NOMO-1 (cell line): Measurements from ENCODE around the gene ERICH4.

ENCODE experiments used
- DNase-seq, 2 experiments: peaks; one replicate each; lab custom pipeline; 2025; ENCODE audit not compliant: unreplicated experiment in 2 of 2; lab: John Stamatoyannopoulos, UW

Gene ERICH4

DNA sequence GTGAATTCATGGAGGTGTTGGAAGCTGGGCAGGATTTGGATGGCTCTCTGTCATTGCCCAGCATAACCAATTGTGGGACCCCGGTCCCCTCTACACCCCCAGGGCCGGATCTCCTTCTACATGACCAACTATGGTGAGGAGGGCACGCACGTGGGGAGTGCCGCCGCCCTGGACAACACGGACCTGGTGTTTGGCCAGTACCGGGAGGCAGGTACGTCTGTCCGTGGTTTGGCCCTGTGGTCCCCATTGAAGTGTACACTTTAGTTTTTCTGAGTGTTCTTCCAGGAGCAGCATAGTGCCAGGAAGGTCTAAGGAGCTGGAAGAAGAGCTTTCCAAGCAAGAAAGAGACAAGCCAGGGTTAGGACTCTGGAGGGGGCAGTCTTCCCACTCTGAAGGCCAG, 29.0 kb upstream of the ERICH4 start:
- no peak for DNase-seq

DNA sequence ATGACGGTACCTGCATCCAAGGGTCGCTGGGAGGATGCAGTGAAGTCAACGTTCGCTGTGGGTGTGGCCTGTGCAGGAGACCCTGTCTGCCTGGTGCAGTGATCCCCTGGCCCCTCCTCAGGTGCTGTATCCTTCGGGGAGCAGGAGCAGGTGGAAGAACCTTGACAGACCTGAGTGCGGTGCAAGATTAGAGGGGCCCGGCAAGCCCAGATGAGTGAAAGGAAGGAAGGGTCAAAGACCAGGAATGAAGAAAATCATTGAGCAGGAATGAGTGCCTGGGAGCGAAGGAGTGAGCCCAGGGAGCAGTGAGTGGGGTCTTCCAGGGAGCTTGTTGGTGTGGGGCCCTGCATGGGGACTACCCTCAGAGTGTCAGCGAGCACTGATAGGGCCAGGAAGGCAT, 28.5 kb upstream of the ERICH4 start:
- DNase-seq: no peak

DNA sequence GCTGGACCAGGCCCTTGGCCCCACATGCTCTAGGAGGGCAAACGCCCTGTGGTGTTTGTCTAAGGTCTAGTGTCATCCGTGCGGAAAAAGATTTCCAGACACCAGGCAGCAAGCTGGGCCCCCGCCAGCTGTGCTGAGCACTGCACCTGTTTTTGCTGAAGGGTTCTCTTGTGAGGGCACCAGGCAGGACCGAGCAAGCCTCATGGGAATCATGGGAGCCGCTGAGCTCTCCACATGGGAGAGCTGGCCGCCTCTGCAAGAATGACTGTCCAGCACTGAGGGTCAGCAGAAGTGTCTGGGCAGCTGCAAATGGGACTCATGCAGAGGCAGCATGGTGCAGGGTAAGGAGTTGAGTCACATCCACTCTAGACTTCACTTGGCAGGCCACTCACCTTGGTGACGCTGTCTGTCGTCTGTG, 27.8 kb upstream of the ERICH4 start:
- DNase-seq: no peak

DNA sequence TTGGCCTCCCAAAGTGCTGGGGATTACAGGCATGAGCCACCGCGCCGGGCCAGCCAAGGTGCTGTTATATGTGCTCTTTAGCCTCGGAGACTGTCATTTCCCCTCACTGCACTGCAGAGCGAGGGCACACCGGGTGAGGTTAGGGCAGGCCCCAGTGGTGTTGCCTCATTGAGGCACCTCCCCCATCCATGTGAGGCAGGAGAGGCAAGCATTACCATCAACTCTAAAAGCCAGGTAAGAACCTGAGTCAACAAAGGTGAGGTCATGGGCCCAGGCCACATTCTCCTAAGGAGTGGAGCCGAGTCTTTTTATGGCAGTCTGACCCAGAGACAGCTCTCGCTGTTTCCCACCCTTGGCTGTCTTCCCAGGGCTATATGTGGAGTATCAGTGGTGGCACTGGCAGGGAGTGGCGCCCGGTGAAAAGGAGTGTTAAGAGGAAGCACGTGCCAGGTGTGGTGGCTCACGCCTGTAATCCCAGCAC, 26.7 kb upstream of the ERICH4 start:
- peak; percentile 26 to 37 for DNase-seq

DNA sequence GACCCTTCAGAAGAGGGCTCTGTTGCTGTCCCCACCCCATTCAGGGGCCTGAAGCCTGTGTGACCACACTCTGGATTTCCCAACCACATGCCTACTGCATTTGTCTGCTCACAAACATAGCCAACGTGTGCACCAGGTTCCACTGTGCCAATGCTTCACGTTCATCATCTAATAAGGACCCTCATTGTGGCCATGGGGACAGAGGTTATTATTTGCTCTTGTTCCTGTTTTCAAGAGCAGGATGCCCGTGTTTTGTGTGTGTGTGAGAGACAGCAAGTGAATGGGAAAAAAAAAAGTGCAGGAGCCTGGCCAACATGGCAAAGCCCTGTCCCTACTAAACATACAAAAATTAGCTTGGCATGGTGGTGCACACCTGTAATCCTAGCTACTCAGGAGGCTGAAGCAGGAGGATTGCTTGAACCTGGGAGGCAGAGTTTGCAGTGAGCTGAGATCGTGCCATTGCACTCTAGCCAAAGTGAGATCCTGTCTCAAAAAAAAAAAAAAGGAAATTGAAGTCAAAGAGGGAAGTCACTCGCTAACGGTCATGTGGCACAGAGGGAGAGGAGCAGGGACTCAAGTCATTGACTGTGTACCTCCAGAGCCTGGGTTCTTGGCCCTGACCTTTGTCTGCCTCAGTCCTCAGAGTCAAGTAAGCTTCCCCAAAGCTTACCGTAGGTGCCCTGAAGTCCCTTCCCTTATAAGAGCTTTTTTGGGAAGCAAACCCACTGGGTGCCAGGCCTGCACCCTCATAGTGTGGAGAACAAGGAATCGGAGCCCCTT, 22.7 kb upstream of the ERICH4 start:
- DNase-seq: peak; percentile 65 to 80

DNA sequence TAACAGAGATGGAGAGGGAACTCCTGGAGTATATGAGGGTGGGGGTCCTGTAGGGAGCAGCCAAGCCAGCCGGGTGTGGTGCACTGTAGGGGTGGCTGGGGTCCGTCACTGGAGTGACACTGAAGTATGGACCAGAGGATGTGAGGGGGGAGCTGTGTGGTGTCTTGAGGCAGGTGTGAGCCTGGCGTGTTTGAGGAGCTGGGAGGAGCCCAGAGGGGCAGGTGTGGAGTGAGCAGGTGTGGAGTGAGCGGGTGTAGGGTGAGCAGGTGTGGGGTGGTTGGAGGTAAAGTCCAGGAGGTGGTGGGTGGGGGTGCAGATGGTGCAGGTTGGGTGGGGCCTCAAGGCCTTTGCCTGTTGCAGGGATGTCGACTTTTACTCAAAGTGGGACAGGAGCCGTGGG, 21.6 kb upstream of the ERICH4 start:
- no peak for DNase-seq

DNA sequence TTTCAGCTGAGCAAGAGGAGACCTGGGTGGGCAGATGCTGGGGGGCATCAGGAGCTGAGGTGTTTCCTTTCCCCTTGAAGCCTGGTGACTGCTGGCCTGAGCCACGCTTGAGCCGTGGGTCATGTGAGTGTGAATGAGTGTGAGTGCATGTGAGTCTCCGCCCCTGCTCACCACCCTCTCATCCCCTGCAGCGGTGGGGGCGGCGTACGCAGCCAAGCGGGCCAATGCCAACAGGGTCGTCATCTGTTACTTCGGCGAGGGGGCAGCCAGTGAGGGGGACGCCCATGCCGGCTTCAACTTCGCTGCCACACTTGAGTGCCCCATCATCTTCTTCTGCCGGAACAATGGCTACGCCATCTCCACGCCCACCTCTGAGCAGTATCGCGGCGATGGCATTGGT, 21.0 kb upstream of the ERICH4 start:
- no peak for DNase-seq

DNA sequence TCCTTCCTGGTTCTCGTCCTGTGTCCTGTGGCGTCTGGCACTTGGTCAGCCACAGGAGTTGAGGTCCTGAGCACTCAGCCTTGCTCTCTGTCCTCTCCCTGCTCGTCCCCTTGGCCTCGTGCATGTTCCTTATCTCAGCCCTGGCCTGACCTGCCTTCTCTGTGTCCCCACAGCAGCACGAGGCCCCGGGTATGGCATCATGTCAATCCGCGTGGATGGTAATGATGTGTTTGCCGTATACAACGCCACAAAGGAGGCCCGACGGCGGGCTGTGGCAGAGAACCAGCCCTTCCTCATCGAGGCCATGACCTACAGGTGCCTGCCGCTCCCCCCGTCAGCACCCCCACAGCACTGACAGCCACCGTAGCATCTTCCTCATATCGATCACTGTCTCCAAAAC, 20.5 kb upstream of the ERICH4 start:
- DNase-seq: no peak

DNA sequence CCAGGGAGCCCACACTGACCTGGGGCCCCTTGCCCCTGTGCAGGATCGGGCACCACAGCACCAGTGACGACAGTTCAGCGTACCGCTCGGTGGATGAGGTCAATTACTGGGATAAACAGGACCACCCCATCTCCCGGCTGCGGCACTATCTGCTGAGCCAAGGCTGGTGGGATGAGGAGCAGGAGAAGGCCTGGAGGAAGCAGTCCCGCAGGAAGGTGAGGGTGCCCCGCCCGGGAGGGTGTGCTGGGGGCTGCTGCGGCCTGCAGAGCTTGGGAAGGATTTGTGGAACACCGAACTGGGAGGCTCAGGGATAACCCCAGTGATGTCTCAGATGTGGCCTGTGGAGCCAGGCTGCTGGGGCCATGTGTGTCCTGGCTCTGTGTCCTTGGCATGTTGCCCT, 20.0 kb upstream of the ERICH4 start:
- no peak for DNase-seq

DNA sequence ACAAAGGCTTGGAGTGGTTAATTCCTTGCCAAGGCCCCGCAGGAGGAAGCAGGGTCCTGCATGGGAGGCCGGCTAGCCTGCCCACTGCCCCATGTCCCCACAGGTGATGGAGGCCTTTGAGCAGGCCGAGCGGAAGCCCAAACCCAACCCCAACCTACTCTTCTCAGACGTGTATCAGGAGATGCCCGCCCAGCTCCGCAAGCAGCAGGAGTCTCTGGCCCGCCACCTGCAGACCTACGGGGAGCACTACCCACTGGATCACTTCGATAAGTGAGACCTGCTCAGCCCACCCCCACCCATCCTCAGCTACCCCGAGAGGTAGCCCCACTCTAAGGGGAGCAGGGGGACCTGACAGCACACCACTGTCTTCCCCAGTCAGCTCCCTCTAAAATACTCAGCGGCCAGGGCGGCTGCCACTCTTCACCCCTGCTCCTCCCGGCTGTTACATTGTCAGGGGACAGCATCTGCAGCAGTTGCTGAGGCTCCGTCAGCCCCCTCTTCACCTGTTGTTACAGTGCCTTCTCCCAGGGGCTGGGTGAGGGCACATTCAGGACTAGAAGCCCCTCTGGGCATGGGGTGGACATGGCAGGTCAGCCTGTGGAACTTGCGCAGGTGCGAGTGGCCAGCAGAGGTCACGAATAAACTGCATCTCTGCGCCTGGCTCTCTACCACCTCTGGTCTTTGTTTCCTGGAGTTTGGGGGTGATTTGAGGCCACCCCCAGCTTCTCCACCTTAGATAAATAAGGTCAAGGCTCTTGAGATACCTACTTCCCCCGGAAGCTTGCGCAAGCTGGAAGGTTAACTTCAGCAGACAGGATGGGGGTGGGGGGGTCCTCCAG, 18.4 kb upstream of the ERICH4 start:
- peak; percentile 66 to 70 for DNase-seq

DNA sequence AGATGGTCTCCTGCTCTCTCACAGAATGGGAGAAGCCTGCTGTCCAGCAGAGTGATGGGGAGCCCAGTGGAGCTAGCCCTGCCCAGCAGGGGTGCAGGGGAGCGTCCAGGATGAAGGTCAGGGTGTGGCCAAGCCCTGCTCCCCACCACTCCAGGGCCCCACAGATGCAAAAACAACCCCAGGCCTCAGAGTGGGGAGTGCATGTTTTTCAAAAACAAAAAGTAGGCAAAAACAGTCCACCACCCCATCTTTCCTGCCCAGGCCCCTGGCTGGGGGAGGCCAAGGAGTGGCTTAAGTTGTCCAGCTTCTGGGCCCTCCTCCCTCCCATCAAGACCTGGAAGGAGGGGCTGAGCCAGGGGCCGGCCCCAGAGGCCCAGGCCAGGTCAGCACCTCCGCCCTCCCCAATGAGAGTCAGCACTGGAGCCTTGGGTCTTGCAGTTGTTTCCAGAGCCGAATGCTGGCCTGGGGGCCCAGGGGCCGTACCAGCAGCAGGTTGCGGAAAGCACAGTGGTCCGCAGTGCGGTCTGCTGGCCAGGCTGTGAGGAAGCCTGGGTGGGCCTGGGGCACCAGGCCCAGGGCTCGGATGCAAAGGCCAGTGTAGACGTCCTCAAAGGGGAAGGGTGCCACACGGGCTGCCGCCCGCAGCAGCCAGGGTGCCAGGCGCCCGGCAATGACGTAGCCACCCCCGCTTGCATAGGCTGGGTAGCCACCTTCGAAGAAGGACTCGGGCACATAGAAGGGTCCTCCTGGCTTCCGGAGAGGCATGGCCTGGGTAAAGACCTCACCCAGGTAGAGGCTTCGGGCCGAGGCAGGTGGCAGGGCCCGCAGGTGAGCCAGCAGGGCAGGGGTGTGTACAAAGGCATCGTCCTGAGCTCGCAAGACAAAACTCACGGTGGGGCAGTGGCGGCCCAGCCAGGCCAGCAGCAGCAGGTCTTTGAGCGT, 17.5 kb upstream of the ERICH4 start:
- no peak for DNase-seq

DNA sequence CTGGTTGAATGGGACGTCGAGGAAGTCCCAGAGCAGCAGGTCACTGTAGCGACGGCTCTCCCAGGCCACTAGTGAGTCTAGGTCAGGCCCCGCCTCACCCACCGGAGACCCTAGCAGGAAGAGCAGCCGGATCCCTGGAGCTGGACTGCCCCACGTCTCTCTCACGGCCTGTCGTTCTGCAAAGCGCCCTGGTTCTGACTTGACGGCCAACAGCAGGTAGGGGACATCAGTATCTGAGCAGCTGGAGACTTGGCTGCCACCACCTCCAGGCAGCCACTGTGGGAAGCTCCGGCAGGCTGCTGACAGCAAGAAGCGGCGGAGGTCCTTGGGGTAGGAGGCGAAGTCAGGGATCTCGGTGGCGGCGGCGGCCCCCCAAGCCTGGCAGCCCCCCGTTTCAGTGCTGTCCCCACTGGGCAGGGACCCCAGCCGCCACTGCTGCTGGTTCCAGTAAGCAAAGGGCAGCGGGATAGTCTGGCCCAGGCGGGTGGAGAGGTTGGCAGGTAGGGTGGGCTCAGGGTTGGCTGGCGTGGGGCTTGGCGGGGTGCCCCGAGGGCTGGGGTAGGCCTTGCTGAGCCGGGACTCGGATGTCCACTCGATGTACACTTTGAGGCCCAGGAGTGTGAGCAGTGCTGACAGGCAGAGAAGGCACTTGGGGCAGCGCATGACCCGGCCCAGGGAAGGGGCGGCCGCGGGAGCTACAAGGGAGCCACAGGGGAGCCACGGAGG, 16.7 kb upstream of the ERICH4 start:
- DNase-seq: no peak

DNA sequence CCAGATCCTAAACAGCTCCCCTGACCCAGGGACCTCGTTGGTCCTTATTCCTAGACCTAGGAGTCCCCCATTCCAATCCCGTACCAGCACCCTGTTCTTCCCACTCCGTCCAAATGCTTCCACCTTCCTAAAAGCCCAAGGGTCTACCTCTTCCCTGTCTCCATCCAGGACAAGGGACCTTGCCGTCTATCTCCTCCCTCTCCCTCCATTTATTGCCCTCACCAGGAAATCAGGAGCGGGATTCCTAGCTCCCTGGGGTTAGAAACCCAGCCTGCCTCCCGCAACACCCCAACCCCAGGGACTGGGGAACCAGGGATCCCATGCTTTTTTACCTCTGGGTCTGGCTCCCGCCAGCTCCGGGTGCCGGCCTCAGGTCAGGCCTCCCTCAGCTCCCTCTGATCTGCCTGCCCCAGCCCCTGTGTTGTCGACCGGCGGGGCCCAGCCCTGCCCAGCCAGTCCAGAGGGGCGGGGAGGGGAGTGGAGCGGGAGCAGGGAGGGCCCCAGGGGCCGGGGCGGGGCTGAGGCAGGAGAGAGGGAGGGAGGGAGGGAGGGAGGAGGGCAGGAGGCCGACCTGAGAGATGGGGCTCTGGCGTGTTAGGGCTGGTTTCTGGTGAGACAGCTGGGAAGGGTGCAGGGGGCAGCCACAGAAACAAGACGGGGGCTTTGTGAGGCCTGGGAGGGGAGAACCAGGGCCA, 15.9 kb upstream of the ERICH4 start, which contains the start of gene B3GNT8:
Gene B3GNT8 (minus strand): TSS at position 423 of the 695 bp plus-strand sequence. CDS start 596 bp downstream, outside the sequence.
- peak; percentile 83 to 92 for DNase-seq

DNA sequence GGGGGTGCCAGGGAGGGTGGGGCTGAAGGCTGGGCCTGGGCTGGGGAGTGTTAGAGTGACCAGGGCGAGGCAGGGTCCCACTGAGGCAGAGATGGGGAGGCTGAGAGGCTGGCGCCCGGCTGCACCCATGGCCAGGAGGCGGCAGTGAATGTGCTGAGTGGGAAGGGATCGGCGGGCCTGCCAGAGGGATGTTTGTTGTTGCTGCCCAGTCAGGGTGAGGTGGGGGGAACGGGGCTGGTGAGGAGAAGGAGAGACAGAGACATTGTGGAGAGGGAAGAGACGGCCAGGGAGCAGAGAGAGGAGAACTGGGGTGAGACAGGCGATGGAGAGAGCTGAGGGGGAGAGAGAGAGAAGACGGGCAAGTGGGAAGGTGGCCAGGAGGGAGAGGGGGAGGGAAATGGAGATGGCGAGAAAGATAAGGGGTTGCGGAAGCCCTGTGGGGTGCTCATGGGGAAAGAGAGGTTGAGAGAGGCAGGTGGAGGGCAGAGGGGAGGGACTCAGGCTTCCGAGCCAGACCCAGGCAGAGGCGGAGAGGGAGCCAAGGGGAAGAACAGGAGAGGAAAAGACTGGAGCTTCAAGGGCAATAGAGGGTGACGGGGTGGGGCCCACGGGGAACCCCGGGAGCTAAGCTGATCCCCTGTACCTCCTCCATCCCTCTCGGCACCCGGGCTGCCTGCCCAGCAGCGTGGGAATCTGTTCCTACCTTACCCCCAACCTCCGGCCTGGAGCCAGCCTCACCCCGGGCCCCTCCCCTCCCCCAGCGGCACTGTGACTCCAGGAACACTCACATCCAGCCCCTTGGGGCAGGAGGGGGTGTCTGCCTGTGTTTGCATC, 15.1 kb upstream of the ERICH4 start:
- peak in 1 of 2 experiments; percentile 52 for DNase-seq

DNA sequence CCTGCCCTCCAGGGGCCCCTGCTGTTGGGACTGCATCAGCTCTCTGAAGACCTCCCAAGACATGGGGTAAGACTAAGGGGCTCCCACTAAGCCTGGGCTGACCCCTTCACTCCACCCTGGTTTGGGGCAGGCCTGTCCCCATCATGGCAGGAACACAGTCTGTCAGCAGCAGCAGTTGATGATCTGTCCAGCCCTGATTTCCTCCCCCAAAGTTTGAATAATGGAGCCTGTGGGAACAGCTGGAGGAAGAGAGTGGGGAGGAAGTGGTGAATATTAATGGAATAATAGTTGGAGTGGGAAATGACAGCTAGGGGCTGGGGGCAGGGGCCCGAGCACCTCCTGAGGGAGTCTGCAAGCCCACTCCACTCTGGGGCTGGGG, 14.5 kb upstream of the ERICH4 start:
- DNase-seq: no peak

DNA sequence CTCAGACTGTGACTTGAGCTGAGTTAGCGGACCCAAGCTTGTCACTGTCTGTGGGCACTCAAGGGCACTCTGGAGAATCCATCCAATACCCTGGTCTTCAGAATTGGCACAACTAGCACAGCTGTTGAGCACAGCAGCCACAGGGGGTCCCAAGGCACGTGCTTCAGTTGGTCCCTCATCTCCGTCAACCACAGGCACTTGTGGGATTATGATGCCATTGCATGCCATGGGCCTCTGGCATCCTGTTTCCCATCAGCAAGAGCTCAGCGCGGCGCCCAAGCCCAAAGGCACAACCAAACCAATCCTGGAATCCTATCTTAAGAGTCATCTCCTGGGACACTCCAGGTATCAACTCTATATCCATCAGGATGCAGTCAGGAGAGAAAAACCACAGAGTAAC, 12.0 kb upstream of the ERICH4 start:
- no peak for DNase-seq

DNA sequence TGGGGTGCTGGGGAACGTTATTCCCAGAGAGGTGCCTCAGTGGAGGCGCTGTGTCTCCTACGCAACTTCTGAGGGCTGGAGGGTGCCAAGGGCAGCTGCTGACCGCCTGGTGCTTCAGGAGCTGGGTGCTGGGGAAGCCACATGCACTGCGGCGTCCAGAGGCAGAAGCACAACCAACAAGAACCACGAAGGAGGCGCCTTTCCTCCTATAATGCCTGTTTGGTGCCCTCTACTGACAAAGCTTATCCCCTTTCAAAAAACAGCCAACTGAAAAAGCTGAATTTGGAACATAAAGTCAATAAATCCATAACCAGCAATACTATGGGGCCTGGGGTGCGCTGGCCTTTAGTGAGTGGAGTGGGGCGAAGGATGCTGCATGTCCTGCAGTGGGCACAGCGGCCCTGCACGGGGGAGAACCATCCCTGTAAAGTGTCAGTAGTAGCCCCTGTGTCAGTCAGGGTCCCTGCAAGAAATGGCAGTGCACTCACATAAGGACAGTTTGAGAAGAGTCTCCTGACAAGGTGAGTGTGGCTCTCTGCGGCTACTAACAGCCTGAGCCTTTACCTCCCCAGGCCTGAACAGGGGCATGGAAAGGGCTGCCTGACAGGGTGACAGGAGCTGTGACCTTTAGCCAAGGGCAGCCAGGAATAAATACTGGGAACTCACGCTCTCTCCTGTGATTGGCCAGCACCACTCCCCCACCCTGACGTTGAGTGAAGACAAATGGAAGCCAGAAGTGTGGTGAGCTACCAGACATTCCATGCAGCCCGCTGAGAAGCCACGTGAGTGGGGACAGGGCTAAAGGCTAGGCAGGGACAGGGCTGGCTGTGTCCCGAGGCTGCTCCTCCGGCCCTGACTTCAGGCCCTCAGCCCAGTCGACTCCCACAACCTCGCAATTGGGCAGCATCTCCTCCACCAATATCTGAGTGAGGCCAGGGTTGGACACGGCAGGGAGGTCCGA, 11.2 kb upstream of the ERICH4 start:
- DNase-seq: peak; percentile 43
